ENCODE results near the gene FAAH. TPM values are rescaled to one million over a fixed set of nuclear protein-coding genes. Genes with fewer than 3 reads are reported as not detected.

The FAAH gene
- polyA plus RNA-seq, 1 donor: 23.1 TPM

DNA sequence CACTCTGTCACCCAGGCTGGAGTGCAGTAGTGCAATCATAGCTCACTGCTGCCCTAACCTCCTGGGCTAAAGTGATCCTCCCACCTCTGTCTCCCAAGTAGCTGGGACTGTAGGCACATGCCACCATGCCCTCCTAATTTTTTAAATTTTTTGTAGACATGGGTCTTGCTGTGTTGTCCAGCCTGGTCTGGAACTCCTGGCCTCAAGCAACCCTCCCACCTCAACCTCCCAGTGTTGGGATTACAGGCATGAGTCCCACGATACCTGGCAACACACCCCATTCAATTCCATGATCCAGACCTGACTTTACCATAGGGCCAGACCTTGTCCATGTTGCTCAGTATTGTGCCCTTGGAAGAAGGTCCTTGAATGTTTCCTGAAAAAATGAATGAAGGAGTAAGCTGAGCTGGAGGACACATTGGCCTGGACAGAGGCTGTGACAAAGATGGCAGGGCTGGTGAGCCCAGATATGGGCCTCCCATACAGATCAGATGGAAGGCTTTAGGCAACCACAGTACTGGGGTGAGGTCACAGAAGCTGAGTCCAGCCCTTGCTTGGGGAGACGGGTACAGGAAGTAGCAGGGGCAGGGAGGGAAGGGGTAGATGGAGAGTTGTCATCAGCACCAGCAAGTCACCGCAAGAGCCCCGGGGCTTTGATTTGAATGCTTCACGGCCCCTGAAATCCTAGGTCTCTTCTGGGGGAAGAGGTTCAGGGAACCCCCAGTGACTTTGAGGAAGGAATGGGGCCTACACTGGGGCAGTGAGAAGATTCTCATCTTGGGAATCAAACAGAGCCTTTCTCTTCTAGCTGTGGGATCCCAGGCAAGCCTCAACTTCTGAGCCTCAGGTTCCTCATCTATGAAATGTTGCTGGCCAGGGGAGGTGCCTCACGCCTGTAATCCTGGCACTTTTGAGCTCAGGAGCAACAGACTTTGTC is 55.4 kb downstream of the FAAH start:
- Histone ChIP-seq H3K4me3 (ENCODE audit: low read length) (no peak overlapping the region), H3K36me3 (ENCODE audit: control insufficient read depth, insufficient read depth, low read length) (no peaks in the 10 kb centered on the region), H3K27me3 (ENCODE audit: control insufficient read depth, insufficient read depth, low read length) (peaks cover 94% of the 10 kb centered on the region), H3K9me3 (ENCODE audit: control insufficient read depth, low read depth, low read length) (no peaks in the 10 kb centered on the region), H3K27ac (ENCODE audit: low read length) (no peak overlapping the region), H3K4me1 (ENCODE audit: control insufficient read depth, insufficient read depth, low read length) (peaks cover 11% of the 10 kb centered on the region)
- DNase-seq: no peak
- no CpG with 5 or more reads among the region's 6 CpGs for WGBS (ENCODE audit: insufficient coverage, low lambda C conversion rate)

DNA sequence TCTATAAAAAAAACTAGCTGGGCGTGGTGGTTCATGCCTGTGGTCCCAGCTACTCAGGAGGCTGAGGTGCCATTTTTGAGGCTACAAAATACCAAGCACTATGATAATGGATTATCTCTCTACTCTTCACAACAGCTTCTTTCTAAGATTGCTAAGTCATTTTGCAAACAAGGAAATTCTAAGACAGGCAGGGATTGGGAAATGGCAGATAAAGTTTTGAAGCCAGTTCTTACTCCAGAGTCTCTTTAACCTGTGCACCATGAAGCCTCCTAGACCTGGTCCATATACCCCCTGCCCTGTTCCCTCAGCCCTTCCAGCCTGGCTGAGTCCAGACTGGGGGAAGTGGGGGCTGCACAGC is 56.0 kb downstream of the FAAH start:
- no CpG with 5 or more reads among the region's 1 CpG for WGBS (ENCODE audit: insufficient coverage, low lambda C conversion rate)
- Histone ChIP-seq H3K4me3 (ENCODE audit: low read length) (no peak overlapping the region), H3K27me3 (ENCODE audit: control insufficient read depth, insufficient read depth, low read length) (peaks cover 98% of the 10 kb centered on the region), H3K36me3 (ENCODE audit: control insufficient read depth, insufficient read depth, low read length) (no peaks in the 10 kb centered on the region), H3K27ac (ENCODE audit: low read length) (no peak overlapping the region), H3K4me1 (ENCODE audit: control insufficient read depth, insufficient read depth, low read length) (peaks cover 11% of the 10 kb centered on the region), H3K9me3 (ENCODE audit: control insufficient read depth, low read depth, low read length) (no peaks in the 10 kb centered on the region)
- no peak for DNase-seq

DNA sequence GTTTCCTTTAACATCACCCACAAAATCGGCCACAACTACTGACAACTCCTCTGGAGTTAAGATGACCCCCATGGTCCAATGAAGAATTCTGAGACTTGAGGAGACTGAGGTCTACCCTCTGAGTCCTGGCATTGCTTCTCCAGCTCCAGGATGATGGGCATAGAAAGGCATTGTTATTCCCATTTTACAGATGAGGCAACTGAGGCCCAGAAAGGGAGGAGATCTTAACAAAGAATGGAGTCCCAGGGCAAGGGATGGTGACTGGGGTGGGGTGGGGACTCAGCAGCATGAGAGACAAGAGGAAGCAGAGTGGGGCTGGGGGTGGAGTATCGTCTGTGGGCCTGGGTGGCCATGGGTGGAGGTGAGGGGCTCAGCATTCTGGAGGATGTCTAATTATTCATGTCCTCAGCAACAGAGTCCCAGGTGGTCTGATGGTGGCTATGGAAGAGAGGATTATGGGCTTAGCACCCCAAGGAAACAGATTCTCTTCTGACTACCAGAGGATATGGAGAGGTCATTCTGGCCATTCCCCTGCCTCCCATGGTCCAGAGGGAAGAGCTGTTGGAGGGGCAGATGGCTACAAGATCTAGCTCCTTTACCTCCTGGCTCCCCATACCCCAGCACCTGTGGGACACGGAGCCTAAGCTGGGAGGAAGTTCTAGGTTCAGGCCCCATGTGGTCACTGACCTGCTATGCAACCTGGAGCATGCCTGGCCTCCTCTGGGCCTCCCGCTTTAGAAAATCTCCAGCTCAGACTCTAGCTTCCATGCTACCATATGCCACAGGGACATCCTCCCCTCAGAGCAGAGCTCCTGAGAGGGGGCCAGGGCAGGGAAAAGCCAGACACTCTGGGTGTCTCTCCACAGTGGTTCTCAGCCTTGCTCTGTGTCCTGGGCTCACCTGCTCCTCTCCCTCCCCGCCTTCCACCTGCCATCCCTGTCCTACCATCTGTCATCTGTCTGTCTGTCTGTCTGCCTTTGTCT is 58.1 kb downstream of the FAAH start:
- H3K27ac ChIP-seq (ENCODE audit: low read length): no peak overlapping the region
- no peaks in the 10 kb centered on the region for H3K9me3 ChIP-seq (ENCODE audit: control insufficient read depth, low read depth, low read length)
- H3K36me3 ChIP-seq (ENCODE audit: control insufficient read depth, insufficient read depth, low read length): no peaks in the 10 kb centered on the region
- no peak overlapping the region for H3K4me3 ChIP-seq (ENCODE audit: low read length)
- no CpG with 5 or more reads among the region's 5 CpGs for whole genome bisulfite sequencing (ENCODE audit: insufficient coverage, low lambda C conversion rate)
- peaks cover 85% of the 10 kb centered on the region for H3K27me3 ChIP-seq (ENCODE audit: control insufficient read depth, insufficient read depth, low read length)
- peaks cover 7% of the 10 kb centered on the region for H3K4me1 ChIP-seq (ENCODE audit: control insufficient read depth, insufficient read depth, low read length)
- no peak for DNase-seq

DNA sequence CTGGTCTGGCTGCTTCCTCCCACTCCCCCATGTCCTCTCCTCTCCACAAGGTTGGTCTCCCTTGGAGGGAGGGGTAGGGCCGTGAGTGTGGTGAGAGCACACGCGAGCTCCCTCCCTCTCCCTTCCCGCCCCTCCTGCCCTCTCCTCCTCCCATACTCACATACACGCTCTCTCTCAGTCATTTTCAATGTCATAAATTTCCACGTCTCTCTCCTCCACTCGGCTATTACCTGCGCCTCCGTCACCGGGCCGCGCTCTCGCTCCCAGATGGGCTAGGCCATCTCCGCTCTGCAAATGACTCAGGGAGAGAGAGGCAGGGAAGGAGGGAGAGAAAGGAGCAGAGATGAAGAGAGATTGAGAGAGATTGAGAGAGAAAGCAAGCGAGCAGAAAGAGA is 58.8 kb downstream of the FAAH start:
- Histone ChIP-seq H3K27me3 (ENCODE audit: control insufficient read depth, insufficient read depth, low read length) (peaks cover 83% of the 10 kb centered on the region), H3K4me3 (ENCODE audit: low read length) (no peak overlapping the region), H3K27ac (ENCODE audit: low read length) (no peak overlapping the region), H3K4me1 (ENCODE audit: control insufficient read depth, insufficient read depth, low read length) (peaks cover 6% of the 10 kb centered on the region), H3K9me3 (ENCODE audit: control insufficient read depth, low read depth, low read length) (no peaks in the 10 kb centered on the region), H3K36me3 (ENCODE audit: control insufficient read depth, insufficient read depth, low read length) (no peaks in the 10 kb centered on the region)
- DNase-seq: no peak
- WGBS (ENCODE audit: insufficient coverage, low lambda C conversion rate): no CpG with 5 or more reads among the region's 15 CpGs

- Histone ChIP-seq H3K36me3 (ENCODE audit: control insufficient read depth, insufficient read depth, low read length) (no peaks in the 10 kb centered on the region), H3K4me1 (ENCODE audit: control insufficient read depth, insufficient read depth, low read length) (peaks cover 3% of the 10 kb centered on the region), H3K4me3 (ENCODE audit: low read length) (no peak overlapping the region), H3K27me3 (ENCODE audit: control insufficient read depth, insufficient read depth, low read length) (peaks cover 84% of the 10 kb centered on the region), H3K9me3 (ENCODE audit: control insufficient read depth, low read depth, low read length) (no peaks in the 10 kb centered on the region), H3K27ac (ENCODE audit: low read length) (no peak overlapping the region)
- no peak for DNase-seq
- no CpG with 5 or more reads among the region's 4 CpGs for WGBS (ENCODE audit: insufficient coverage, low lambda C conversion rate)
Measured at GRCh38 chr1:46453449-46453848, 59.3 kb downstream of the FAAH start.

GRCh38 chr1:46455951-46456350 is 61.8 kb downstream of the FAAH start:
- Histone ChIP-seq H3K4me1 (ENCODE audit: control insufficient read depth, insufficient read depth, low read length) (no peaks in the 10 kb centered on the region), H3K27me3 (ENCODE audit: control insufficient read depth, insufficient read depth, low read length) (peaks cover 84% of the 10 kb centered on the region), H3K27ac (ENCODE audit: low read length) (no peak overlapping the region), H3K4me3 (ENCODE audit: low read length) (no peak overlapping the region), H3K9me3 (ENCODE audit: control insufficient read depth, low read depth, low read length) (no peaks in the 10 kb centered on the region), H3K36me3 (ENCODE audit: control insufficient read depth, insufficient read depth, low read length) (no peaks in the 10 kb centered on the region)
- DNase-seq: no peak
- WGBS (ENCODE audit: insufficient coverage, low lambda C conversion rate): no CpG with 5 or more reads among the region's 27 CpGs

- no peaks in the 10 kb centered on the region for H3K9me3 ChIP-seq (ENCODE audit: control insufficient read depth, low read depth, low read length)
- H3K36me3 ChIP-seq (ENCODE audit: control insufficient read depth, insufficient read depth, low read length): no peaks in the 10 kb centered on the region
- peaks cover 84% of the 10 kb centered on the region for H3K27me3 ChIP-seq (ENCODE audit: control insufficient read depth, insufficient read depth, low read length)
- no peak overlapping the region for H3K4me3 ChIP-seq (ENCODE audit: low read length)
- no peak overlapping the region for H3K27ac ChIP-seq (ENCODE audit: low read length)
- DNase-seq: no peak
- WGBS (ENCODE audit: insufficient coverage, low lambda C conversion rate): no CpG with 5 or more reads among the region's 5 CpGs
- no peaks in the 10 kb centered on the region for H3K4me1 ChIP-seq (ENCODE audit: control insufficient read depth, insufficient read depth, low read length)
Measured at GRCh38 chr1:46456411-46456963, 62.4 kb downstream of the FAAH start.

DNA sequence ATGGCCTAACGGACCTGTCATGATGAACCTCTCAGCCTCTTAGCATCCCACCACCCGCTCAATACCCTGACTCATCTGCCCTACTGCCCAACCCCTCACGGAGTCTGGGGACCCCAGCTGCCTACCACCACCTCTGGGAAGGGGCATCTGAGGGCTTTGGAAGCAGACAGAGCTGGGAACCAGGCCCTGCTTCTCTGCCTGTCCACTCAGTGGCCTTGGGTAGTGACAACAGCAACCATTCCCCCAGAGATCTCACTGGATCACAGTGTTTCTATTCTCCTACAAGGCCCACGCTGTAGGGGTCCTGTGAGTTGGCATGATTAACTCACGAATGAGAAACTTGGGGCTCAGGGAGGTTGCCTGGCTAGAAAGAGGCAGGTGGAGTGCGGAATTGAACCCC is 63.1 kb downstream of the FAAH start:
- H3K9me3 ChIP-seq (ENCODE audit: control insufficient read depth, low read depth, low read length): no peaks in the 10 kb centered on the region
- H3K27ac ChIP-seq (ENCODE audit: low read length): no peak overlapping the region
- H3K4me1 ChIP-seq (ENCODE audit: control insufficient read depth, insufficient read depth, low read length): no peaks in the 10 kb centered on the region
- peaks cover 85% of the 10 kb centered on the region for H3K27me3 ChIP-seq (ENCODE audit: control insufficient read depth, insufficient read depth, low read length)
- H3K4me3 ChIP-seq (ENCODE audit: low read length): no peak overlapping the region
- no peaks in the 10 kb centered on the region for H3K36me3 ChIP-seq (ENCODE audit: control insufficient read depth, insufficient read depth, low read length)
- DNase-seq: no peak
- WGBS (ENCODE audit: insufficient coverage, low lambda C conversion rate): 100% methylated on average over 1 of the region's 6 CpGs

DNA sequence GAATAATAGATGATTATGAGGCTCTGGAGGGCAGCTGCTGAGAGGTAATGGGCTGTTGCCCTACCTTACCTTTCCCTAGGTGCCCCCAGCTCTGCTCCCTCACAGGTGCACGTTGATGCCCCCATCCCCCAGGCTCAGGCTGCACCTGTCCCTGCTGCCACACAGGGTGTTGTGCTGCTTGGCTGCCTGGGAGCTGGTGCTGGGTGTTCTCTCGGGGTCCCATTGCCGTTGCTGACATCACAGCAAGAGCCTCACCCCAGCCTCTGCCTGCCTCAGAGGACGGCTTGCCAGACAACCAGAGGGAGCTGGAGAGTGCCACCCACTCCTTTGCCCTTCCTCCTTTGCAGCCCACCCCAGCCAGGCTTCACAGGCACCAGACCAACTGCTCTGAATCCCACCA is 64.1 kb downstream of the FAAH start:
- Histone ChIP-seq H3K4me1 (ENCODE audit: control insufficient read depth, insufficient read depth, low read length) (no peaks in the 10 kb centered on the region), H3K27me3 (ENCODE audit: control insufficient read depth, insufficient read depth, low read length) (peaks cover 82% of the 10 kb centered on the region)

GRCh38 chr1:46458846-46459245 is 64.7 kb downstream of the FAAH start:
- H3K4me3 ChIP-seq (ENCODE audit: low read length): no peak overlapping the region
- peaks cover 77% of the 10 kb centered on the region for H3K27me3 ChIP-seq (ENCODE audit: control insufficient read depth, insufficient read depth, low read length)
- WGBS (ENCODE audit: insufficient coverage, low lambda C conversion rate): no CpG with 5 or more reads among the region's 7 CpGs

More for the DNA sequence above, 64.1 kb downstream of the FAAH start:
- Histone ChIP-seq H3K27ac (ENCODE audit: low read length) (no peak overlapping the region), H3K36me3 (ENCODE audit: control insufficient read depth, insufficient read depth, low read length) (no peaks in the 10 kb centered on the region), H3K9me3 (ENCODE audit: control insufficient read depth, low read depth, low read length) (no peaks in the 10 kb centered on the region), H3K4me3 (ENCODE audit: low read length) (no peak overlapping the region)
- DNase-seq: no peak
- WGBS (ENCODE audit: insufficient coverage, low lambda C conversion rate): no CpG with 5 or more reads among the region's 4 CpGs

More at GRCh38 chr1:46458846-46459245, 64.7 kb downstream of the FAAH start:
- no peak for DNase-seq
- H3K27ac ChIP-seq (ENCODE audit: low read length): no peak overlapping the region
- no peaks in the 10 kb centered on the region for H3K36me3 ChIP-seq (ENCODE audit: control insufficient read depth, insufficient read depth, low read length)
- H3K9me3 ChIP-seq (ENCODE audit: control insufficient read depth, low read depth, low read length): no peaks in the 10 kb centered on the region
- H3K4me1 ChIP-seq (ENCODE audit: control insufficient read depth, insufficient read depth, low read length): no peaks in the 10 kb centered on the region
